Left ventricle myocardium inferior (tissue), 1 donor: ENCODE data around the gene VPS54. TPM values are rescaled to one million over a fixed set of nuclear protein-coding genes. Genes with fewer than 3 reads are reported as not detected.

Source experiments
- DNase-seq: peaks from one replicate; pipeline ENCODE4 v3.0.0-alpha.2; 2020
- H3K27ac ChIP-seq: fragments of 200-600 bp; replicated peaks from 2 replicates; pipeline ENCODE4 v1.8.0; 2021
- H3K27me3 ChIP-seq: fragments of 200-600 bp; 2 replicates; pipeline ENCODE4 v1.8.0; 2021; ENCODE audit warnings: low read depth
- H3K36me3 ChIP-seq: fragments of 200-600 bp; 2 replicates; pipeline ENCODE4 v1.8.0; 2021
- H3K4me1 ChIP-seq: fragments of 200-600 bp; 2 replicates; pipeline ENCODE4 v1.8.0; 2021
- H3K4me3 ChIP-seq: fragments of 200-600 bp; 2 replicates; pipeline ENCODE4 v1.8.0; 2021; ENCODE audit warnings: mild to moderate bottlenecking, moderate library complexity
- H3K9me3 ChIP-seq: fragments of 200-600 bp; replicated peaks from 2 replicates; pipeline ENCODE4 v1.8.0; 2021
- CTCF ChIP-seq: fragments of 200-600 bp; IDR thresholded peaks from 2 replicates; pipeline ENCODE4 v1.8.0; 2021; ENCODE audit warnings: antibody characterized with exemption, mild to moderate bottlenecking, borderline replicate concordance
- intact Hi-C: fragments of 100-400 bp; cut with micrococcal nuclease; formaldehyde crosslinking; loops from one replicate; pipeline ENCODE4 v1.11.0; 2022
- total RNA-seq: library from RNA; stranded (reverse); fragmentation: NEBNext Ultra II Directional; extraction: Animal tissue kit (Norgen Biotek cat#: 25700); gene quantifications from one replicate; pipeline ENCODE4 v1.2.1, GENCODE V29; 2021
- donor health status: DM: no; HTN: yes; CAD: no; lungs with severe emphysema.

VPS54 gene
- total RNA-seq, 1 donor from 2014 or later = 9.9 TPM

- no peak overlapping the region for H3K4me3 ChIP-seq
- peak overlapping the region; percentile 66 for H3K27ac ChIP-seq
- no peak for TF ChIP-seq CTCF
- H3K36me3 ChIP-seq = peaks cover 64% of the 10 kb centered on the region
- H3K27me3 ChIP-seq = no peaks in the 10 kb centered on the region
- peaks cover 62% of the 10 kb centered on the region for H3K4me1 ChIP-seq
- no peak for DNase-seq
- H3K9me3 ChIP-seq = no peaks in the 10 kb centered on the region
- intact Hi-C loops = no loop called here
These were observed 156.4 kb downstream of the VPS54 start for GRCh38 chr2:63862806-63863205.

DNA sequence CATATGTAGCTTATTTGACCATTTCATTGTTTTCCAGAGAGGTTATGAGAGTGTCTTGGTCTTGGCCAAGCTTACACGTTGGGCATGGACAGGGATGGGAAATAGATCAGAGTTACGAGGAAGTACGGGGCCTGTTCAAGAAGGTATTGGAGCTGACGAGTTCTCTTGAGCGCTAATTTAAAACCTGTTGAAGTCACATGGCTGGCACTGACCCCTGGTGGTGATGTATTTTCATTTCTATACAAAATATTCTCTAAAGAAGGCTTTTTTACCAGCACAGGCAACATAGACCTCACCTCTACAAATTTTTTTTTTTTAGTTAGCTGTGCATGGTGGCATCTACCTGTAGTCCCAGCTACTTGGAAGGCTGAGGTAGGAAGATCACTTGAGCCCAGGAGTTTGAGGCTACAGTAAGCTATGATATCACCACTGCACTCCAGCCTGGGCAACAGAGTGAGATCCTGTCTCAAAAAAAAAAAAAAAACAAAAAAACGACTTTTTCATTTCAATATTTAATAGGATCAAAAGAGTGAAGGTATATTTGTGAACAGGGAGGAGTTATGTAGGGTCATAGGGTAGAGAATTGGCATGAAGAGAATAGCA is 157.9 kb downstream of the VPS54 start:
- H3K36me3 ChIP-seq = peaks cover 79% of the 10 kb centered on the region
- TF ChIP-seq CTCF = peak; percentile 68
- H3K4me1 ChIP-seq = peaks cover 57% of the 10 kb centered on the region
- intact Hi-C loops = no loop called here
- H3K9me3 ChIP-seq = no peaks in the 10 kb centered on the region
- no peak overlapping the region for H3K4me3 ChIP-seq
- H3K27ac ChIP-seq = peak overlapping the region; percentile 66
- DNase-seq = no peak
- no peaks in the 10 kb centered on the region for H3K27me3 ChIP-seq

GRCh38 chr2:63858291-63858690 is 160.9 kb downstream of the VPS54 start:
- H3K4me3 ChIP-seq = no peak overlapping the region
- no peak for TF ChIP-seq CTCF
- H3K9me3 ChIP-seq = no peaks in the 10 kb centered on the region
- H3K36me3 ChIP-seq = peaks cover 66% of the 10 kb centered on the region
- intact Hi-C loops = no loop called here
- peaks cover 59% of the 10 kb centered on the region for H3K4me1 ChIP-seq
- no peak for DNase-seq
- no peak overlapping the region for H3K27ac ChIP-seq
- H3K27me3 ChIP-seq = no peaks in the 10 kb centered on the region

DNA sequence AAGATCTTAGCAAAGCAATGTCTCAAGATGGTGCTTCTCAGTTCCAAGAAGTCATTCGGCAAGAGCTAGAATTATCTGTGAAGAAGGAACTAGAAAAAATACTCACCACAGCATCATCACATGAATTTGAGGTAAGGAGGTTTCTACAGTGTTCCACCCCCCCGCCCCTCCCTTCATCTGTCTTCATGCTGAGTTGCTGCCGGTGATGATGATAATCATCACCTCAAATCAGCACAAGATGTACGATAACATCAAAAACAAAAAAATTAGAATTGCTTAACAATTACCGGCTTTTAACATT is 163.0 kb downstream of the VPS54 start:
- intact Hi-C loops = no loop called here
- no peaks in the 10 kb centered on the region for H3K27me3 ChIP-seq
- no peak for TF ChIP-seq CTCF
- H3K4me3 ChIP-seq = no peak overlapping the region
- DNase-seq = no peak
- peaks cover 60% of the 10 kb centered on the region for H3K4me1 ChIP-seq
- peak overlapping the region; percentile 52 for H3K27ac ChIP-seq
- H3K9me3 ChIP-seq = no peaks in the 10 kb centered on the region
- peaks cover 49% of the 10 kb centered on the region for H3K36me3 ChIP-seq

DNA sequence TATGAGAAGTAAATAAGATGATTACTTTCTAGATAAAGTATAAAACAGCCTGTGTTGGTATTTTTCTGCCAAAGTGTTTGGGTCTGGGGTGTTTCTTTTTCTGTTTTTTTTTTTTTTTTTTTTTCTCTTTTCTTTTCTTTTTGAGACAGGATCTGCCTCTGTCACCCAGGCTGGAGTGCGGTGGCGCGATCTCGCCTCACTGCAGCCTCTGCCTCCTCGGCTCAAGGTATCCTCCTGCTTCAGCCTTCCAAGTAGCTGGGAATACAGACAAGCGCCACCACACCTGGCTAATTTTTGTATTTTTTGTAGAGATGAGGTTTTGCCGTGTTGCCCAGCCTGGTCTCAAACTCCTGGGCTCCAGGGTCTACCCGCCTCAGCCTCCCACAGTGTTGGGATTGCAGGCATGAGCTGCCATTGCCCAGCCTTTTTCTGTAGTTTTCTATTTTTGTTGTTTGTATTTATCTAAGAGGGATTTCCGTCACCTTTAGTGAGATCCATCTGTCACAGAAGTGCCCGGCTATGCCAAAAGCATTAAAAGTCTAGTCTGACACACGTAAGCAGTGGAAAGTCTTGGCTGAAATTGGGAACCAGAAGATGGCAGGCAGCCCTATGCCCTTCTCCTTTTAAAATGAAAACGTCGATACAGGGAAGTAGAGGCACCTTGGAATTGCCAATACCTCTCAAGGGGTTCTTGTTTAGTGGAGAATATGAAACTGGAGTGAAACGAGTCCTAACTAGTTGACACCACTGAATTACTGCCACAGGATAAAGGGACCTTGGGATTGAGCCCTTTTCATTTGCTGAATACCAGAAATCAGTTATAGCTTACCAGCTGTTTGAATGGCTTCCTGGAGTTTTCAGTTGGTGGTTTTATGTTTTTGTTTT is 163.6 kb downstream of the VPS54 start:
- no peak overlapping the region for H3K4me3 ChIP-seq
- no peak for DNase-seq
- H3K9me3 ChIP-seq = no peaks in the 10 kb centered on the region
- H3K4me1 ChIP-seq = peaks cover 60% of the 10 kb centered on the region
- intact Hi-C loops = no loop called here
- TF ChIP-seq CTCF = no peak
- H3K27me3 ChIP-seq = no peaks in the 10 kb centered on the region
- H3K36me3 ChIP-seq = peaks cover 49% of the 10 kb centered on the region
- peak overlapping the region; percentile 52 for H3K27ac ChIP-seq
